Loucy (cell line): ENCODE results near the gene UBAC2.

ENCODE experiments used
- H2AFZ ChIP-seq: fragments of 200-600 bp; sonication (generic); 2 replicates; pipeline ENCODE4 v1.6.0; 2016; ENCODE audit warnings: antibody characterized with exemption, mild to moderate bottlenecking, low read length, moderate library complexity
- H3F3A ChIP-seq: fragments of 200-600 bp; 2 replicates; pipeline ENCODE4 v1.6.0; 2016; ENCODE audit warnings: antibody characterized with exemption, low read depth, mild to moderate bottlenecking
- H3K27me3 ChIP-seq: fragments of 200-600 bp; sonication (generic); 2 replicates; pipeline ENCODE4 v1.6.1; 2014; ENCODE audit warnings: low read length, mild to moderate bottlenecking; ENCODE audit not compliant: insufficient read depth, poor library complexity, severe bottlenecking
- H3K36me3 ChIP-seq: fragments of 200-600 bp; sonication (generic); 2 replicates; pipeline ENCODE4 v1.6.1; 2016; ENCODE audit warnings: low read length; ENCODE audit not compliant: insufficient read depth
- H3K4me1 ChIP-seq: fragments of 200-600 bp; sonication (generic); 2 replicates; pipeline ENCODE4 v1.5.1; 2014; ENCODE audit warnings: low read length, mild to moderate bottlenecking; ENCODE audit not compliant: insufficient read depth, poor library complexity, severe bottlenecking
- H3K4me2 ChIP-seq: fragments of 200-600 bp; sonication (generic); 2 replicates; pipeline ENCODE4 v1.6.0; 2014; ENCODE audit warnings: antibody characterized with exemption, low read length, low read depth, mild to moderate bottlenecking; ENCODE audit not compliant: poor library complexity, severe bottlenecking
- H3K4me3 ChIP-seq: fragments of 200-600 bp; sonication (generic); 2 replicates; pipeline ENCODE4 v1.5.1; 2014; ENCODE audit warnings: low read length, mild to moderate bottlenecking, mixed read lengths; ENCODE audit not compliant: poor library complexity, severe bottlenecking
- H3K79me2 ChIP-seq: fragments of 200-600 bp; sonication (generic); 2 replicates; pipeline ENCODE4 v1.6.1; 2014; ENCODE audit warnings: low read length; ENCODE audit not compliant: insufficient read depth
- H3K9ac ChIP-seq: fragments of 200-600 bp; sonication (generic); 2 replicates; pipeline ENCODE4 v1.6.0; 2014; ENCODE audit warnings: mild to moderate bottlenecking, low read depth, low read length, moderate library complexity; ENCODE audit not compliant: poor library complexity, severe bottlenecking
- H3K9me2 ChIP-seq: fragments of 200-600 bp; sonication (generic); replicated peaks from 2 replicates; pipeline ENCODE4 v1.6.1; 2016; ENCODE audit warnings: low read depth, low read length, mixed read lengths
- H3K9me3 ChIP-seq: fragments of 200-600 bp; sonication (generic); 2 replicates; pipeline ENCODE4 v1.6.1; 2014; ENCODE audit warnings: mild to moderate bottlenecking, antibody characterized with exemption, low read length, low read depth; ENCODE audit not compliant: insufficient read depth
- H4K20me1 ChIP-seq: fragments of 200-600 bp; sonication (generic); 2 replicates; pipeline ENCODE4 v1.6.0; 2014; ENCODE audit warnings: antibody characterized with exemption, low read length, mild to moderate bottlenecking; ENCODE audit not compliant: insufficient read depth, poor library complexity, severe bottlenecking
- CTCF ChIP-seq: fragments of 200-600 bp; sonication (generic); conservative IDR thresholded peaks from 2 replicates; pipeline ENCODE4 v1.5.1; 2014; ENCODE audit warnings: mild to moderate bottlenecking, antibody characterized with exemption, low read length
- EZH2phosphoT487 ChIP-seq: fragments of 200-600 bp; IDR thresholded peaks from 2 replicates; pipeline ENCODE4 v1.6.1; 2018; ENCODE audit warnings: antibody characterized with exemption, mild to moderate bottlenecking, moderate library complexity, borderline replicate concordance

Gene UBAC2

GRCh38 chr13:99357131-99357596 is 156.5 kb downstream of the UBAC2 start:
- Histone ChIP-seq H3K9me2 (no peaks in the 10 kb centered on the region), H2AFZ (no peak overlapping the region), H3K4me3 (no peak overlapping the region), H3F3A (no peaks in the 10 kb centered on the region), H3K9me3 (no peaks in the 10 kb centered on the region), H3K36me3 (peaks cover 30% of the 10 kb centered on the region; the same call in 1 of the 2 replicates), H3K27me3 (no peaks in the 10 kb centered on the region), H4K20me1 (no peaks in the 10 kb centered on the region), H3K4me1 (peaks cover 38% of the 10 kb centered on the region), H3K9ac (peak overlapping the region; percentile 28), H3K79me2 (no peaks in the 10 kb centered on the region), H3K4me2 (peak overlapping the region; percentile 73)
- no peak for TF ChIP-seq CTCF
- TF ChIP-seq EZH2phosphoT487 = no peak

- H3K9me2 ChIP-seq = no peaks in the 10 kb centered on the region
- no peak overlapping the region for H2AFZ ChIP-seq
- H3K9ac ChIP-seq = no peak overlapping the region
- no peaks in the 10 kb centered on the region for H3K9me3 ChIP-seq
- H3K4me2 ChIP-seq = no peak overlapping the region
- H4K20me1 ChIP-seq = no peaks in the 10 kb centered on the region
- TF ChIP-seq CTCF (no peak), EZH2phosphoT487 (no peak)
- no peak overlapping the region for H3K4me3 ChIP-seq
- no peaks in the 10 kb centered on the region for H3K27me3 ChIP-seq
- H3F3A ChIP-seq = no peaks in the 10 kb centered on the region; the same call in 1 of the 2 replicates
- H3K4me1 ChIP-seq = peaks cover 38% of the 10 kb centered on the region
- no peaks in the 10 kb centered on the region for H3K79me2 ChIP-seq
- H3K36me3 ChIP-seq = peaks cover 35% of the 10 kb centered on the region; the same call in 1 of the 2 replicates
Measured at GRCh38 chr13:99357941-99358340, 157.3 kb downstream of the UBAC2 start.

- Histone ChIP-seq H2AFZ (no peak overlapping the region), H4K20me1 (no peaks in the 10 kb centered on the region), H3K36me3 (peaks cover 41% of the 10 kb centered on the region; the same call in 1 of the 2 replicates), H3K79me2 (no peaks in the 10 kb centered on the region), H3K4me2 (no peak overlapping the region), H3K9me2 (no peaks in the 10 kb centered on the region), H3K4me3 (no peak overlapping the region), H3K9me3 (no peaks in the 10 kb centered on the region), H3K27me3 (no peaks in the 10 kb centered on the region), H3K4me1 (peaks cover 35% of the 10 kb centered on the region), H3K9ac (no peak overlapping the region), H3F3A (no peaks in the 10 kb centered on the region; the same call in 1 of the 2 replicates)
- no peak for TF ChIP-seq EZH2phosphoT487
- TF ChIP-seq CTCF = no peak
Measured at GRCh38 chr13:99359528-99359927, 158.9 kb downstream of the UBAC2 start.
